GM18951 (cell line): Measurements from ENCODE around the gene PDGFB.

Experiments used
- POLR2A ChIP-seq: IDR thresholded peaks from 4 replicates; pipeline ENCODE4 v1.6.1; 2011; ENCODE audit warnings: mild to moderate bottlenecking; ENCODE audit not compliant: insufficient read length, insufficient read depth; ENCODE audit errors: extremely low read depth
- in situ Hi-C: fragments of 300-500 bp; cut with MboI; formaldehyde crosslinking; loops from one replicate; pipeline ENCODE4 v1.12.0; 2022; ENCODE audit warnings: low sequenced_read_pairs, mixed read lengths, inconsistent platforms; ENCODE audit not compliant: unreplicated experiment

Gene PDGFB

DNA sequence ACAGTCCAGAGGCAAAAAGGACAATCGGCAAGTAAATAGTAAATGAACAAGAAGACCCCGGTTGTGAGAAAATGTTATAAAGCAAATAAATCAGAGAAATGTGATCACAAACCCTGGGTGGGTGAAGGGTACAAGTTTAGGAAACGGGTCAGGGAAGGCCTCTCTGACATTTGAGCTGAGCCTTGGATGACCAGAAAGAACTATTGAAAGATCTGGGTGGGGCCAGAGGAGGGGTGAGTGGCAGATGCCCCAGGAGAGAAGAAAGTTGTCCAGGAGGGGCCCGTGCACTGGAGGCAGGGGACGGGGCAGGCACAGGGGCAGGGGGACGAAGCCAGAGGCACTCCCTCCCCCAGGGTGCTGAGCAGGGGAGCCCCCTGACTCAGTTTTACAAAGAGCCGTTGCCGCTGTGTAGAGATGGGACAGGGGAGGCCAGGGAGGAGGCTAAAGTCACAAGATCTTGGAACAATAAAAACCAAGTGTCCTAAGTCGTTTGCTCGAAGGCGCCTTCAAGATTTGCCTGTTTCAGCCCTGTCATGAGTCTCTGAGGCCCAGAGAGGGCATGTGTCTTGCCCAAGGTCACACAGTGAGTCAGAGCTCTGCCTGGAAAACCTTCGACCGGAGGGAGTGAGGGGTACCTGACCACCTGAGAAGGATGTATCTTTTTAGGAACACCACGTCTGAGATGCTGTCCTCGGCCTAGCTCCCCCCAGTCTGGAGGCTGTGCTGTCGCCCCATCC, 10.8 kb upstream of the PDGFB start:
- in situ Hi-C loops: no loop called here
- TF ChIP-seq POLR2A: no peak

DNA sequence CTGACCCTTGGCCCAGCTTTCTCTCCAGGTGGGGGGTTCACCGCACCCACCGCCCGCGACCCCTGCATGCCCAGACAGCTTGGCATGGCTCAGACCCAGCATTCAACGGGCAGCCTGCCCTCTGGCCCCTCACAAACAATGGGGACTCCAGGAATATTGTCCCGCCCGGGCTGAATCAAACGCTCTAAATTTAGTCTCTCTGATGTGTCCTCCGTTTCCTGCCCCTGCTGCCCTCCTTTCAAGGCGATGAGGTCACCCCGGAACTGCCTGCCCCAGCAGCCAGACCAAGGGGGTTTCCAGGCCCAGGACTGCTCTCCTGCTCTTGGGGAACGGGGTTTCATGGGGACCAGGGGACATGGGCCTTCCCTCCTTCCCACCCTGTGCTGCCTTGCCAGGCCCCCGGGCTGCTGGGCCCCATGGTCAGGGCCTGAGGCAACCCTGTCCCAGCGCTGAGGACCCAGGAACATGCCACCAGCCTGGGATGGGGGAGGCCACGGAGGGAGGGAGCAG, 10.1 kb upstream of the PDGFB start:
- in situ Hi-C loops: no loop called here
- peak; percentile 16 for TF ChIP-seq POLR2A

DNA sequence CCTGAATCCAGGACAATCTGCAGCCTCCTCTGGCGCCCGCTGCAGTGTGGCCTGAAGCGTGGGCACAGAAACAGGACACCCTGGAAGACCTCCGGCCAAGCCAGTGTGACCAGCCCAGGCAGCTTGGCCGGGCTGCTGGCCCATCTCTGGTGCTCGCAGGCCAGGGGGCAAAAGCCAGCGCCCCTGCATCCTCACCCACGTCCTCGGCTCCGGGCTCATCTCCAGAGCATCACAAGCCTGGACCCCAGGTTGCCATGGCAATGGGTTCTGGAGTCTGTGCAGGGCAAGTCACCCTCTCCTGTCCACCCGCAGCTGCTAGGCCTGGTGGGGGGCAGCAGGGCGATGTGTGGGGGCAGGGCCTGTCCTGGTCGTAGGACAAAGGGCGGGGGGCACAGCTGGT, 9.3 kb upstream of the PDGFB start:
- no peak for TF ChIP-seq POLR2A
- in situ Hi-C loops: no loop called here

DNA sequence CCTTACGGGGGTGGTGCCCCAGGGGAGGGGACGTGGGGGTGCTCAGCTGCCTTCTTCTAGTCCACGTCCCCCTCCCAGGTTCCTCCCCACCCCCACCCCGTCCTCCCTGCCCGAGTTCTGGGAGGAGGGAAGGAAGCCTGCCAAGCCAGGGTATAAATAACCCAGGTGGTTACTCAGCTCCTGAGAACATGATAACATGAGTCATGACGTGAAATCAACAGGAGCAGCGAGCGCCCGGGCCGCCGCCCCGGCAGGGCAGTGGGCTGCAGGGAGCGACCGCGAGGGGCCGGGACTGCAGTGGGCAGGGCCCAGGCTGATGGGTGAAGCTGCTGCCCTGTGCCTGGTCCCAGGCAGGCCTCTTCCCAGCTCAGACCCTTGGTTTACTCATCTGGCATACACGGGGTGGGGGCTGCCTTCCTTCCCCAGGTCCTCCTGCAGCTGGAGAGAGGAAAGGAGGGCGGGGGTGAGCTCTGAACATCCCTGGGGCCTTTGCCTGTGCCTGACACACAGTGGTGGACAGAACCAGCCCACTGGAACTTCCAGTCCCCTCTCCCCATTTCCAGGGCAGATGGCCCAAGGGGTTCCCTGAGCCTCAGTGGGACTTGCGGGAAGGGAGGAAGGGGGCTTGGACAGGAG, 8.8 kb upstream of the PDGFB start:
- TF ChIP-seq POLR2A: no peak
- in situ Hi-C loops: no loop called here

DNA sequence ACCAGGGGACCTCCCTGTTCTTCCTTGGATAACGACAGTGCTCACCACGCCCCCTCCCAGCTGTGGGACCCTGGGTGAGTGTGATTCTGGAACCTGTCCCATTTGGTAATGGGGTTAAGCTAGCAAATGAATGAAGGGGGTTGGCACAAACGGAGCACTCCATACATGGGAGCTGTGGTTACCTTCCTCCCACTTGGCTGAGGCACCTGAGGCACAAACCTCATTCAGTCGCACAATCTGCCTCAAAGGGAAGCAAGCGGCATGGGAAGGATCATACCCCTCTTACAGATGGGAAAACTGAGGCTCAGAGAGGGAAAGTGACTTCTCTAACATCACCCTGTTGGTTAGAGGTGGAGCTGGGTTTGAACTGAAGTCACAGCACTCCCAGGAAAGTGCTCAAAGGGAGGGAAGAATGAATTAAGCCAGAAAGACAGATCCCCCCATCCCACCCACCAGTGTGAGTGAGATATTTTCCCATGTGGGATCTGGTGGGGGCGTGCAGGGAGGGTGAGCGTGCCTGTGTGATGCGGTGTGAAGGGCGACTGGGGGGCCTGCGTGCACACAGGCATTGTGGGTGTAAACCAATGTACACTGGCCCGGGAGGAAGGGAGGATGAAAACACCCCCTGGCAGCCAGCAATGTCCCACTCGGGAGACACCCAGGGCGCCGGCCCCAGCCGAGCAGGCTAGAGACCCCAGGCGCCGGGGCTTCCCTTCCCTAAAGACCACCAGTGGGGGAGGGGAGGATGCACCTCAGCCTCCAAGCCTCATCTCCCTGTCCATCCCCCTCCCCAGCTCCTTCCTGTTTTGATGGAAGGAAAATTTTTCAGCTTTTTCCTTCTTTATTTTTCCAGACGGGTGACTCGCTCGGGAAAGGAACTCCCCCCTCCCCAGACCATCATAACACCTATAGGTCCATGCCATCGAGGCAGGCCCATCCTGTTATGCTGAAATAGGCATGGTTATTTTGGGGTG, 8.0 kb upstream of the PDGFB start:
- TF ChIP-seq POLR2A: no peak
- in situ Hi-C loops: no loop called here

DNA sequence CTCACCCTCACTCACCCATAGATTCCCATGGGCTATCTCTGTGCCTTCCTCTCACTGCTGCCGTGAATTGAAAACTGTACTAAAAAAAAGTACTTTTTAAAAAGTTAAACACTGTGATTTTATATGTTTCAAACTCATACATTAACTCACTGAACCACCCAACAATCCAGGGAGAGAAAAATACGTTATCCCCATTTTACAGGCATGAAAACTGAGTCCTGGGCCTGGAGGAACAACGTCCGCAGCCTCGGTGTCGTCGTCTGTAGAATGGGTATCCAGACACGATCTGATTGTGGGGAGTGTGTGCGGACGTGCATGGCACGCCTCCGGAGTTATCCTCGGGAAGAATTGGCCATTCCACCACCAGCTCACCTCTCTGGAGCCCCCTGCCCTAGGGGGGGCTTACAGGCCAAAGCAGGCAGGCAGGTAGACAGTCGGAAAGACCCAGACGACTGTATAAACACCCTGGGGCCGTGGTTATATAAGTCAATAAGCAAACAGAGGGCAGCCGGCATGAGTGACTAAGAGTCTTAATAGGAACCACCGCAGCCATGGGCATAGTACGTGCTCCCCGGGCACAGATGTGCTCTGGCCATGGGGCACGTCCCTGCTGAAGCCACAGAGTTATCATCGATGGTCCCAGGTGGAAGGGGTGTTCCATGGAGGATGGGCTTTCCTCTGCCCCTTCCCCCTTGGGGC, 7.1 kb upstream of the PDGFB start:
- in situ Hi-C loops: no loop called here
- no peak for TF ChIP-seq POLR2A

DNA sequence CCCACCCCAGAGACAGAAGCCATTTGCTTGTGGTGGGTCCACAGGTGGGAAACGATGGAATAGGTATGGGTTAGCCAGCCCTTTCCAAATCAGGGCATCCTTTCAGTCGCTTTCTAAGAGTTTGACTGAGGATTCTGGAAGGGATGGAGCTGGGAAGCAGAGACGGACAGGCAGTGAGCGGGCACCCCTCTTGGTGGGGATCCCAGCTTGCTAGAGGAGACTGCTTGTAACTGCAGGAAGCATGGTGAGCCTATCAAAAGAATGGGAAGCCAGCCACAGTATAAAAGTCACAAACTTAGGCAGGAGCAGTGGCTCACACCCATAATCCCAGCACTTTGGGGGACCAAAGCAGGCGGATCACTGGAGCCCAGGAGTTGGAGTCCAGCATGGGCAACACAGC, 6.1 kb upstream of the PDGFB start:
- no peak for TF ChIP-seq POLR2A
- in situ Hi-C loops: no loop called here

DNA sequence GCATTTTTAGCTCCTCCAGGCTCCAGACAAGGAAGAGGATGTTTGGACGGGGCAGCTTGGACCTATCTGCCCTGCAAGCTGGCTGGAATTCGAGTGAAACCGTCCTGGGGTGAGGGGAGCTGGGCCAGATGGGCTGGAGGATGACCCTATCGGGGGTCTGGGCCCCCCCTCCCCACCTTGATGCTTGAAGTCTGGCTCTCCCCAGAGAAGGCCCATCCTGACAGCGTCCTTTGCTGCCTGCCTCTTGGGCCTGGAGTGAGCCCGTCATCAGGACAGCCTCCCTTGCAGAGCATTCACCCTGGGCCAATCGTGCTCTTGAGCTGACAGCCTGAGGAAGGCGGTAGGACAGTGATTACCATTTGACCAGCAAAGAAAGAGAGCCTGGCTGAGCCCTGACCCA, 5.3 kb upstream of the PDGFB start:
- in situ Hi-C loops: no loop called here

DNA sequence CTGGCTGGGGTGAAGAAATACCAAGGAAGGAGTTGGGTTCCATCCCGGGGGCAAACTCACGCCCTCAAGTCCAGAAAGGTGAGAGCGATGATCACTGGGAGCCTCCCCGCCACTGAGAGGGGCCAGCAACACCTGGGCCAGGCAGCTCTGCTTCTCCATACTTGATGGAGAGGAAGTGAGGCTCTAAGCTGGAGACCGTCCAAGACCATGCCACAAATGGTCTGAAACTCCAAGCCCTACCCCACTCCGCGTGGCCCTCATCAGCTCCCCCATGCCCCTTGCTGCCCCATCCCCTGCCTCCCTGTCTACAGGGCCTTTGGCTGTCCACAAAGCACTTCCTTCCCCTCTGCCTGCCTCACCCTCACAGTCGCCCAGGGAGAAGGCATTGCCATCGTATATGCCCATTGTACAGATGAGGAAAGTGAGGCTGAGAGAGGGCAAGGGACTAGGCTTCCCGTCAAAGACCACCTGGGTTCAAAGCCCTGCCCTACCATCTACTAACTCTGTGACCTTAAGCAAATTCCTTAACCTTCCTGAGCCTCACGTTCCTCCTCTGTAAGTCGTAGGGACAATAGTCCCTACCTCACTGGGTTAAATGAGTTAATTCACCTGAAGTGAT, 4.4 kb upstream of the PDGFB start:
- no peak for TF ChIP-seq POLR2A
- in situ Hi-C loops: no loop called here

More for the DNA sequence above, 5.3 kb upstream of the PDGFB start:
- no peak for TF ChIP-seq POLR2A

DNA sequence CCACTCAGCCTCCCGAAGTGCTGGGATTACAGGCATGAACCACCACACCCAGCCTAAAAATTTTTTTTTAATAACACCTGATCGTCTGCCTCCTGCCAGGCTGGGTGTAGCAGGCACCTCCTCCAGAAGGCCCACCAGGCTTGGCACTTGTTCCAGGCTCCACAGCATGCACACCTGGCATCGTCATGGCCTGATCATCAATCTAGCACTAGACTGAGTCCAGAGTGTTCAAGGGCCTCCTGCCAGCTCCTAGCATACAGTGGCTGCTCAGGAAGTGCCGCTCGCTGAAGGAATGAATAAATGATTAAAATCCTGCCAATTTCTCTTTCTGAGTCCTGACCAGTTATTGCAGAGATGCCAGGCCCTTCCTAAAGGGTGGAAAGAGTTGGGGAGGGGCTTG, 3.5 kb upstream of the PDGFB start:
- in situ Hi-C loops: no loop called here
- TF ChIP-seq POLR2A: no peak

DNA sequence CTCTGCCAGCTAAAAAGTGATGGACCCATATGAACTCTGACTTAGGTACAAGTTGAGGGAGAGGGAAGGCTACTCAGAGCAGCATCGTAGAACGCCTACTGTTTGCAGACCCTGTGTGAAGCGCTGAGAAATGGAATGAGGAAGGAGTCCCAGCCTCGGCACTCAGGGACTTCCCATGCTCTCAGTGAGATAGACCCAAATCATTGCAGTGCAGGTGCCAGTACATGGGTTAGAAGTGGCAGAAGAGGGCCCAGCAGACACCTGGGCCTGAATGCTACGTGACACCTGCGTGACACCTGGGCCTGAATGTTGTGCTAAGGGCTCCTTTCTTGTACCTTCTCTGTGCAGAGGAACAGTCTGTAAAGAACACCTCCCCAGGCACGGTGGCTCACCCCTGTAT, 2.6 kb upstream of the PDGFB start:
- in situ Hi-C loops: no loop called here

DNA sequence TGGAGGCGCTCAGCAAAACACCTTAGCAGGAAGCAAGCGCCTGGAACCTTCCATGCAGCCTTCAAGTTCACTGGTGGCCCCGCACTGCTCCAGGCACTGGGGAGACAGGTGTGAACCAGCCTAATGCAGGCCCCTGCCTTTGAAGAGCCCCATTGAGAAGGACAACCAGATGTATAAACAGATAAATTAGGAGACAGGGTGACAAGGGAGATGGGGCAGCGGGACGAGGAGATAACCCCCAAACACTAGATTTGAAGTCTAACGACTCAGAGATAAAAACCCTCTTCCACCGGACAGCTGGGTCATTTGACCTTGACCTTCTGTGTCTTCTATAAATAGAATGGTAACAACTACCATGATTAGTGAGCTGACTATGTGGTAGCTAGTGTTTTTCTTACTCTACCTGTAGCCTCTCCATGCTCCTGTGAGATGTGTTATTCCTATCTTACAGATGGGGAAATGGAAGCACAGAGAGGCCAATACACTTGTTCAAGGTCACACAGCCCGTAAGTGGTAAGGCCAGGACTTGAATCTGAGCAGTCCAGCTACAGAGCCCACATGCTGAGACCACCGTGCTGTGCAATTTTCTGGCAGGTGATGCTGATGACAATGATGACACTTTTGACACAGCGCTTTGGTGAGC, 2.0 kb upstream of the PDGFB start:
- in situ Hi-C loops: no loop called here
- TF ChIP-seq POLR2A: no peak

More for the DNA sequence above, 2.6 kb upstream of the PDGFB start:
- no peak for TF ChIP-seq POLR2A
